Fibroblast of peridontal ligament (primary cell): Measurements from ENCODE around the gene EIF4G3.
"Not testable (repeated sequence)": the region's sequence is repeated elsewhere in the genome, so short reads cannot be mapped to it uniquely, and the experiment has no call there.

ENCODE experiments used
- DNase-seq: peaks from one replicate; pipeline ENCODE4 v3.0.0-alpha.2; 2010; ENCODE audit errors: extremely low read depth

Gene EIF4G3, protein sequence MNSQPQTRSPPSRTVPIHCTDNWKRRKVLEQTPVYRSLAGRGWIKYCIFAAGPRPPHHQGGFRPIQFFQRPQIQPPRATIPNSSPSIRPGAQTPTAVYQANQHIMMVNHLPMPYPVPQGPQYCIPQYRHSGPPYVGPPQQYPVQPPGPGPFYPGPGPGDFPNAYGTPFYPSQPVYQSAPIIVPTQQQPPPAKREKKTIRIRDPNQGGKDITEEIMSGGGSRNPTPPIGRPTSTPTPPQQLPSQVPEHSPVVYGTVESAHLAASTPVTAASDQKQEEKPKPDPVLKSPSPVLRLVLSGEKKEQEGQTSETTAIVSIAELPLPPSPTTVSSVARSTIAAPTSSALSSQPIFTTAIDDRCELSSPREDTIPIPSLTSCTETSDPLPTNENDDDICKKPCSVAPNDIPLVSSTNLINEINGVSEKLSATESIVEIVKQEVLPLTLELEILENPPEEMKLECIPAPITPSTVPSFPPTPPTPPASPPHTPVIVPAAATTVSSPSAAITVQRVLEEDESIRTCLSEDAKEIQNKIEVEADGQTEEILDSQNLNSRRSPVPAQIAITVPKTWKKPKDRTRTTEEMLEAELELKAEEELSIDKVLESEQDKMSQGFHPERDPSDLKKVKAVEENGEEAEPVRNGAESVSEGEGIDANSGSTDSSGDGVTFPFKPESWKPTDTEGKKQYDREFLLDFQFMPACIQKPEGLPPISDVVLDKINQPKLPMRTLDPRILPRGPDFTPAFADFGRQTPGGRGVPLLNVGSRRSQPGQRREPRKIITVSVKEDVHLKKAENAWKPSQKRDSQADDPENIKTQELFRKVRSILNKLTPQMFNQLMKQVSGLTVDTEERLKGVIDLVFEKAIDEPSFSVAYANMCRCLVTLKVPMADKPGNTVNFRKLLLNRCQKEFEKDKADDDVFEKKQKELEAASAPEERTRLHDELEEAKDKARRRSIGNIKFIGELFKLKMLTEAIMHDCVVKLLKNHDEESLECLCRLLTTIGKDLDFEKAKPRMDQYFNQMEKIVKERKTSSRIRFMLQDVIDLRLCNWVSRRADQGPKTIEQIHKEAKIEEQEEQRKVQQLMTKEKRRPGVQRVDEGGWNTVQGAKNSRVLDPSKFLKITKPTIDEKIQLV (N-terminal part only)

DNA sequence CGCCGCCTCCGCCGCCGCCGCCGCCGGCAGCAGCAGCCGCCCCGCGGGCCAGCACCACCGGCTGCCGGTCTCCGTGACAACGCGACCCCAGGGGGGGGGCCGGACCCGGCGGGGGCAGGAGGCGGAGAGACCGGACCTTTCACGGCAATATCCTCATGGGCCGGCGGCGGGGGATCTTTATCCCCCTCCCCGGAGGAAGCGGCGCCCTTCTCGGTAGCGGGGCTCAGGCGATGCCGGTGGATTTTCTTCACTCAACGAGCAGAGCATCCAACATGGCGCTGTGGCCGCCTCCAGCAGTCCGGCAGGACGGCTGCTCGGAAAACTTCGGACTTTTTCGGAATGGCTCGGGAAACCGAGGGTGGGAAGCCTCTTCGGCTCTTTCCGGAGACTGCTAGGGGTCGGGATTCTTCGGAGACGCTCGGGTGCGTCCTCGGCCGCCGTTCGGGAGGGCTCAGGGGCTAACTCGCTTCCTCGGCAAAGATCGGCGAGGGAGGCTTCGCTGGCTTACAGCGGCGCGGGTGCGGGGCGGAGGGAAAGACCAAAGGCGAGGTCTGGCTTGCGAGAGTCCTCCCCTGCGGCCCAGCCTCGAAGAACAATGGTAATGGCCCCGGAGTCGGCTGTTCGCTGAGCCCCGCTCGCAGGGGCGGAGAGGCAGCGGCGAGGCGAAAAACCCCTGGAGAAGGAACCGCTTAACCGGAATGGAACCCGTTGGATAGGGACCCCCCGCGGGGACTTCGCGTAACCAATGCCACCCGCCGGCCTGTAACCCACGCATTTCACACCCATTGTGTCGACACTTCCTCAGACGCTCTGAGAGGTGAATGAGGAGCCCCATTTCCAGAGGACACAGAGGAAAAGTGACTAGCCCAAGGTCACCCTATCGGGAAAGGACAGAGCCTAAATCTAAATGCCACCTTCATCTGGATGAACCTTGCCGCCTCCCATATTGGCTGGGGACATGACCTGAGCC, at the start of gene EIF4G3:
Gene EIF4G3, minus strand, starts transcription at position 312 of the 970 bp plus-strand sequence. CDS start 174,155 bp downstream, outside the sequence.
- peak; percentile 96 for DNase-seq

DNA sequence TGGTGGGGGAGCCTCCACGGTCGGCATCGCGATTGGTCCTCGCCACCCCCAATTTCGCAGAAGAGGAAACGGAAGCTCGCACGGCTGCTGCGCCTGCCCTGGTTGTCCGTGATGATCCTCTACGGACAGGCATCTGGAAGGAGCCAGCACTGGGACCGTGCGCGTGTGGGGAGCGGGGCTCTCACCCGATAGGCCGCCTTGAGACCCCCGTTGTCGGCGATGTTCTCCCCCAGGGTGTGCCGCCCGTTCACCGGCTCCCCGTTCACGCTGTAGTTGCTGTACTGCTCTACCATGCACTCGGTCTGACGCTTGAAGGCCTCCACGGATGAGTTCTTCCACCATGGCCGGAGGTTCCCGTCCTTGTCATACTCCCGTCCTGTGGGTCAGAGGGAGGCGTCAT, 48.4 kb upstream of the EIF4G3 start:
- no peak for DNase-seq

GRCh38 chr1:21220815-21221214, 44.1 kb upstream of the EIF4G3 start:
- peak; percentile 45 for DNase-seq

GRCh38 chr1:21219674-21220073, 43.0 kb upstream of the EIF4G3 start:
- DNase-seq: no peak

GRCh38 chr1:21217812-21218596, 41.3 kb upstream of the EIF4G3 start:
- DNase-seq: no peak

DNA sequence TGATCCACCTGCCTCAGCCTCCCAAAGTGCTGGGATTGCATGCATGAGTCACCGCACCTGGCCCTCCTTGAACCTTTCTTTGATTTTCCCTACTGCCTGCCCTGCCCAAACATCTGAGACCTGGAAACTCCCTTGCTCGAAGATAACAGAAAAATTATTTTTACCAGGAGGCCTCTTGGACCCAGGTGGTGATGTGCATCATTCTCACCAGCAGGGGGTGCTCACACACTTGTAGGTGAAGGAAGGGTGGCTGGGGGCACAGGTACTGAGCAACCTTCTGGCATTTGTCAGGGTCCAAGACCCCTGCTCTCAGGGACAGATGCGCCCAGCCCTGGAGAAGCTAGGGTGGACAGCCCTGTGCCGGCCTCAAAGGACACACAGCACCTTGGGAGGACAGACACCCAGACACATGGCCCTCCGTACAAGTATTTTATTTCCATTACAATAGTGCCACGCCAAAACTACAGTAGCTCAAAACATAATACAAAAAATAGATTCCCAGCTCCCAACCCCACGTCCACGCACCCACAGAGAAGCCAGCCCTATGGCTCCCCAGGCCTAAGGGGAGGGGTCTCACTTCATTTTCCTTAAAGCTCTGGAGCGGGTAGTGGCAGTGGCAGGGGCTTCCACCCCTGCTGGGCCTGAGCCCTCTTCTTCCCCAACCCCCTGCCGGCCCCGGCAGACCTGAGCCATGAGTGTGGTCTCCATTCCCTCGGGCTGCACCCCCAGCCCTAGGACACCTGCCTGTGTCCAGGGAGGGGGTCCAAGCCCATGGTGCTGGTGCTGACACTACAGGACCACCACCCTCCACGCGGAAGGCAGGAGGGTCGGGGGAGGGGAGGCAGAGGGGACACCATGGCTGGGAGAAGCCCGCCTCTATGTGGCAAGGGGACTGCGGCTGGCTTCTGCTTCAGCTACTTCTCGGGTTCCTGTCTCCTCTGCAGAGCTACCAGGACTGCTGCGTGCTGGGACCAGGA, 40.4 kb upstream of the EIF4G3 start:
- peak; percentile 36 for DNase-seq

GRCh38 chr1:21212126-21212525, 35.4 kb upstream of the EIF4G3 start:
- DNase-seq: no peak

GRCh38 chr1:21208137-21208700, 31.5 kb upstream of the EIF4G3 start:
- DNase-seq: not testable (repeated sequence)

- no peak for DNase-seq
Measured at GRCh38 chr1:21206117-21206516, 29.4 kb upstream of the EIF4G3 start.

- DNase-seq: no peak
Measured at GRCh38 chr1:21205416-21205815, 28.7 kb upstream of the EIF4G3 start.

DNA sequence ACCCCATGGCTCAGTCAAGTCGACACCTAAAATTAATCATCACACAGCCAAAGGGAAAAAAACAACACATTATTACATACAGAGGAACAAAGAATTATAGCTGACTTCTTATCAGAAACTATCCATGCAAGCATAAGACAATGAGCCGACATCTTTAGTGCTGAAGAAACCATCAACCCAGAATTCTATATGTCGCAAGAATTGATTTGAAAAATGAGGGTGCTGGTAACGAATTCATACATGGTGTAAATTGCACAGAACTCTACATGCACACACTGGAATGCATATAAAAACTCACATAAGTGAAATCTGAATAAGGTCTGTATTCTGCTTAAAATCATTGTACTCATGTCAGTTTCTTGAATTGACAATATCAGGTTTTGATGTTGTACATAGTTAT, 25.0 kb upstream of the EIF4G3 start:
- DNase-seq: no peak

DNA sequence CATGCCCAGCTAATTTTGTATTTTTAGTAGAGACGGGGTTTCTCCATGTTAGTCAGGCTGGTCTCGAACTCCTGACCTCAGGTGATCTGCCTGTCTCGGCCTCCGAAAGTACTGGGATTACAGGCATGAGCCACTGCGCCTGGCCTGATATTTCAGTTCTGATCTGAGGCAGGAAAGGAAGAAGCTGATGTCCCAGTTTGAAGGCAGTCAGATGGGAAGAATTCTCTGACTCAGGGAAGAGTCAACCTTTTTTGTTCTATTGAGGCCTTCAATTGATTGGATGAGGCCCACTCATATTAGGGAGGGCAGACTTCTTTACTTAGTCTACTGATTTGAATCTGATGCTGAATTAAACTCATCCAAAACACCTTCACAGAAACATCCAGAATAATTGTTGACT, 24.5 kb upstream of the EIF4G3 start:
- not testable (repeated sequence) for DNase-seq

GRCh38 chr1:21200767-21201166, 24.1 kb upstream of the EIF4G3 start:
- no peak for DNase-seq

GRCh38 chr1:21198929-21199328, 22.2 kb upstream of the EIF4G3 start:
- no peak for DNase-seq

GRCh38 chr1:21192871-21193270, 16.2 kb upstream of the EIF4G3 start:
- DNase-seq: no peak

GRCh38 chr1:21192284-21192683, 15.6 kb upstream of the EIF4G3 start:
- peak; percentile 25 for DNase-seq

DNA sequence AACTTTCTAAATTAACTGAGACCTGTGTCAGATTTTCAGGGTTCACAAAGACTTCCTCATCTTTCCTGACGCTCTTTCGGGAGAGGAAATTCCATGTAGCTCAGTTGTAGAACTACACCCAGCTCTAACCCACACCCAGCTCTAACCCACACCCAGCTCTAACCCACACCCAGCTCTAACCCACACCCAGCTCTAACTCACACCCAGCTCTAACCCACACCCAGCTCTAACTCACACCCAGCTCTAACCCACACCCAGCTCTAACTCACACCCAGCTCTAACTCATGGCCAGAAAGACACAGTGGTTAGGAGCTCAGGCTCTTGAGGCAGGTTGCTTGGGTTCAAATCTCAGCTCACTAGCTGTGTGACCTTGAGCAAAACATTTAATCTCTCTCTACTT, 14.1 kb upstream of the EIF4G3 start:
- not testable (repeated sequence) for DNase-seq

GRCh38 chr1:21189906-21190500, 13.3 kb upstream of the EIF4G3 start:
- DNase-seq: no peak
